AG04449 (cell line): ENCODE measurements around the gene PRRX2.

ENCODE experiments used
- CTCF ChIA-PET: fragments of 350-600 bp; formaldehyde crosslinking; extraction: SDS; loops from one replicate; lab custom pipeline; 2021; ENCODE audit warnings: antibody characterized with exemption; lab: Yijun Ruan, JAX
- POLR2A ChIA-PET: fragments of 400-600, 350-600 bp; formaldehyde crosslinking; extraction: SDS; loops from one replicate; lab custom pipeline; 2020; ENCODE audit warnings: antibody characterized with exemption, inconsistent platforms; lab: Yijun Ruan, JAX
- DNase-seq: peaks from one replicate; pipeline ENCODE4 v3.0.0-alpha.2; 2010; ENCODE audit warnings: low read depth, low spot score
- H3K4me3 ChIP-seq: 2 replicates; pipeline ENCODE4 v1.5.1; 2011; ENCODE audit warnings: low read depth, mild to moderate bottlenecking, control low read depth, low read length
- CTCF ChIP-seq: IDR thresholded peaks from one replicate; pipeline ENCODE4 v1.5.1; 2011; ENCODE audit warnings: mild to moderate bottlenecking, moderate library complexity, low read length, control low read depth, inconsistent platforms; ENCODE audit not compliant: insufficient read depth; ENCODE audit errors: missing control alignments

The PRRX2 gene

GRCh38 chr9:129769669-129770068 lies 104.2 kb downstream of the PRRX2 start:
- TF ChIP-seq CTCF, result no peak
- DNase-seq, result no peak
- no peak overlapping the region for H3K4me3 ChIP-seq
- CTCF ChIA-PET, result interaction anchor here (1.2 to 3.4 kb wide), 2 partner anchors 12 to 32 kb away, joined by 3 to 14 read pairs; no protein-coding TSS in a partner anchor
- POLR2A ChIA-PET, result no interaction called here

GRCh38 chr9:129770741-129771140 lies 105.3 kb downstream of the PRRX2 start:
- ChIA-PET CTCF (interaction anchor here (3.4 kb wide), 1 partner anchor 33 kb away, joined by 14 read pairs; no protein-coding TSS in a partner anchor), POLR2A (interaction anchor here (0.6 kb wide), 1 partner anchor 617 kb away, joined by 3 read pairs; no protein-coding TSS in a partner anchor)
- no peak overlapping the region for H3K4me3 ChIP-seq
- DNase-seq, result no peak
- no peak for TF ChIP-seq CTCF
